ENCODE results near the gene AMBRA1.
"Not testable (repeated sequence)": the region's sequence is repeated elsewhere in the genome, so short reads cannot be mapped to it uniquely, and the experiment has no call there.

The AMBRA1 gene

GRCh38 chr11:46372086-46372485 lies 221.7 kb downstream of the AMBRA1 start:
- H3K36me3 ChIP-seq (ENCODE audit: insufficient read depth, low read length) = peaks cover 3% of the 10 kb centered on the region; the same call in 1 of the 2 replicates
- no peaks in the 10 kb centered on the region for H3K9me3 ChIP-seq (ENCODE audit: control insufficient read depth, insufficient read depth, low read length)
- no peak overlapping the region for H3K9ac ChIP-seq (ENCODE audit: low read depth, low read length)
- H3K4me1 ChIP-seq (ENCODE audit: insufficient read depth, low read length) = peaks cover 8% of the 10 kb centered on the region; the same call in 1 of the 2 replicates

GRCh38 chr11:46371262-46371661 lies 222.6 kb downstream of the AMBRA1 start:
- H3K4me1 ChIP-seq (ENCODE audit: insufficient read depth, low read length); H3K9me3 ChIP-seq (ENCODE audit: control insufficient read depth, insufficient read depth, low read length); H3K9ac ChIP-seq (ENCODE audit: low read depth, low read length); H3K36me3 ChIP-seq (ENCODE audit: insufficient read depth, low read length): not testable (repeated sequence)

DNA sequence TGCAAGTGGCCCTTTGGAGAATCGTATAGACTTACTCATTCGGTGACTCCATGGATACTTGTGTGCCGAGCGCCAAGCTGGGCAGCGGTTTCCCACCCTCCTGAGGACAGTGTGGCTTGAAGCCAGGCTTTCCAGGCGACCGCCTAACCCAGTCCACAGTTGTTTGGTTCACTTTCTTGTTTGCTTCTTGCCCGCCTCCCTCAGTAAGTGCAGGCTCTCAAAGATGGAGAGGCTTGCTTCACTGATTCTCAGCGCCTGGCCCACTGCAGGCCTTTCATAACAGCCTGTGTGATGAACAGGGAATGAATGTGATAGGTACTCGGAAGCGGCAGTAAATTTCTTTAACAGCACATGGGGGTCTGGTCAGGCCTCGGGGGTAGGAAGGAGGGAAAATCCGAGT lies 223.6 kb downstream of the AMBRA1 start:
- Histone ChIP-seq H3K4me1 (ENCODE audit: insufficient read depth, low read length) (peaks cover 8% of the 10 kb centered on the region; the same call in 1 of the 2 replicates), H3K9ac (ENCODE audit: low read depth, low read length) (no peak overlapping the region), H3K9me3 (ENCODE audit: control insufficient read depth, insufficient read depth, low read length) (no peaks in the 10 kb centered on the region), H3K36me3 (ENCODE audit: insufficient read depth, low read length) (peaks cover 3% of the 10 kb centered on the region; the same call in 1 of the 2 replicates)

DNA sequence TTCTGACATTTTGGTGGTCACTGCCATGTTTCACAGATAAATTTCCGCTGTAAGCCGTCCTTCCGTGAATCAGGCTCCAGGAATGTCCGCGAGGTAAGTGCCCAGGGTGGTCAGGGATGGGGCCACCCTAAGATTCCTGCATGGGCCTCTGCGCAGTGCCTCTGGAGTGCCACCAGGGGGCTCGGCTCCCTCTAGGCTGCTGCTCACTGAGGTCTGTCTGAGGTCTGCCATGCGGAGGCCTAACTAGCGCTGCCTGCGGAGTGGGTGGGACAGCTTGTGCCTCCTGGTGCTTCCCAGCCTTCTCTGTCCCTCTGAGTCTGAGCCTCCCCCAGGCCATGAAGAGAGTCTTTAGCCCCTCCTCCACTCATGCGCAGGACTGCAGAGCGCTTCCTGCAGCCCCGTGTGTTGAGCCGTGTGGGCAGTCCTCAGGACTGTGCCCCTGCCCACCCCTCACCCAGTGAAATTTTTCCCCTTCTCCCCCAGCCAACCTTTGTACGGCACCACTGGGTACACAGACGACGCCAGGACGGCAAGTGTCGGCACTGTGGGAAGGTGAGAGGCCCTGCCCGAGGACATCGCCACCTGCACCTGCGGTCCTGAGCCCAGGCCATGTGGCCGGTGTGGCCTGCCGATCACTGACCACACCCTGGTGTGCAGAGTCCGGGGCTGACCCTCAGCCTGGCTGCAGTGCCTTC lies 224.2 kb downstream of the AMBRA1 start:
- no peak overlapping the region for H3K9ac ChIP-seq (ENCODE audit: low read depth, low read length)
- no peaks in the 10 kb centered on the region for H3K9me3 ChIP-seq (ENCODE audit: control insufficient read depth, insufficient read depth, low read length)
- peaks cover 8% of the 10 kb centered on the region; the same call in 1 of the 2 replicates for H3K4me1 ChIP-seq (ENCODE audit: insufficient read depth, low read length)
- H3K36me3 ChIP-seq (ENCODE audit: insufficient read depth, low read length) = no peaks in the 10 kb centered on the region; the same call in 1 of the 2 replicates

DNA sequence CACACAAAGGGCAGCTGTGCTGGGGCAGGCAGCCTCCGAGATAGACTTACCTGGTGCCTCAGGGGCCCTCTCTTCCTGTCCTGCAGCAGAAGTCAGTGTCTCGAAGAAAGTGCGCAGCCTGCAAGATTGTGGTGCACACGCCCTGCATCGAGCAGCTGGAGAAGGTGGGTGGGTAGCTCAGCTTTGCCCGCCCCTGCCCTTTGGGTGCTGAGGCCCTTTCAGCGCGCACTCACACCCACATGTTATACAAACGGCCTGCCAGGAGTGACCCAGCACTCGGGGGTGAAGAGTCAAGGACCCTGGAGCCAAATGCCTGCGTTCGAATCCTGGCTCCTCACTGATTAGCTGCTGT lies 225.9 kb downstream of the AMBRA1 start:
- Histone ChIP-seq H3K36me3 (ENCODE audit: insufficient read depth, low read length) (no peaks in the 10 kb centered on the region; the same call in 1 of the 2 replicates), H3K9ac (ENCODE audit: low read depth, low read length) (no peak overlapping the region), H3K4me1 (ENCODE audit: insufficient read depth, low read length) (peaks cover 11% of the 10 kb centered on the region; the same call in 1 of the 2 replicates)

GRCh38 chr11:46367244-46367915 lies 226.4 kb downstream of the AMBRA1 start:
- Histone ChIP-seq H3K36me3 (ENCODE audit: insufficient read depth, low read length) (no peaks in the 10 kb centered on the region; the same call in 1 of the 2 replicates), H3K4me1 (ENCODE audit: insufficient read depth, low read length) (peaks cover 16% of the 10 kb centered on the region; the same call in 1 of the 2 replicates), H3K9ac (ENCODE audit: low read depth, low read length) (no peak overlapping the region), H3K9me3 (ENCODE audit: control insufficient read depth, insufficient read depth, low read length) (no peaks in the 10 kb centered on the region)

More for the DNA sequence above, 225.9 kb downstream of the AMBRA1 start:
- no peaks in the 10 kb centered on the region for H3K9me3 ChIP-seq (ENCODE audit: control insufficient read depth, insufficient read depth, low read length)

DNA sequence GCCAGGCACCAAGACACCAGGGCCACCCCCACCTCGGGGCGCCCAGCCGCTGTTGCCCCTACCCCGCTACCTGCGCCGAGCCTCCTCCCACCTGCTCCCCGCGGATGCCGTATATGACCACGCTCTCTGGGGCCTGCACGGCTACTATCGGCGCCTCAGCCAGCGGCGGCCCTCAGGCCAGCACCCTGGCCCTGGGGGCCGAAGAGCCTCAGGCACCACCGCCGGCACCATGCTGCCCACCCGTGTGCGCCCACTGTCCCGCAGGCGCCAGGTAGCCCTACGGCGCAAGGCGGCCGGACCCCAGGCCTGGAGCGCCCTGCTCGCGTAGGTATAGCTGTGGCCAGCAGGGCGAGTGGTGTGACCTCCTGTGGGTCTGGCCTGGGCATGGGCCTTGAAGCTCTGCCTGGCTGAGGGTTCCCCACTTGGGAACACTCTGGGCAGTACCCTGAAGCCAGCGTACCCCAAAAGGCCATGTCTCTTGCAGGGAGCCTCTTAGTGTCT lies 227.1 kb downstream of the AMBRA1 start:
- H3K9ac ChIP-seq (ENCODE audit: low read depth, low read length) = no peak overlapping the region
- no peaks in the 10 kb centered on the region; the same call in 1 of the 2 replicates for H3K36me3 ChIP-seq (ENCODE audit: insufficient read depth, low read length)
- peaks cover 22% of the 10 kb centered on the region; the same call in 1 of the 2 replicates for H3K4me1 ChIP-seq (ENCODE audit: insufficient read depth, low read length)
- no peaks in the 10 kb centered on the region for H3K9me3 ChIP-seq (ENCODE audit: control insufficient read depth, insufficient read depth, low read length)

DNA sequence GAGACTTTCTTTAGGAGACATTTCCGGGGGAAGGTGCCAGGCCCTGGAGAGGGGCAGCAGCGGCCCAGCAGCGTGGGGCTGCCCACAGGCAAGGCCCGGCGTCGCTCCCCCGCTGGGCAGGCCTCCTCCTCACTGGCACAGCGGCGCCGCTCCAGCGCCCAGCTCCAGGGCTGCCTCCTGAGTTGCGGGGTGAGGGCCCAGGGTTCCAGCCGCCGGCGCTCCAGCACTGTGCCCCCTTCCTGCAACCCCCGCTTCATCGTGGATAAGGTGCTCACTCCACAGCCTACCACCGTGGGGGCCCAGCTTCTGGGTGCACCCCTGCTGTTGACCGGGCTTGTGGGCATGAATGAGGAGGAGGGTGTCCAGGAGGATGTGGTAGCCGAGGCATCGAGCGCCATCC lies 227.6 kb downstream of the AMBRA1 start:
- H3K4me1 ChIP-seq (ENCODE audit: insufficient read depth, low read length) = peaks cover 26% of the 10 kb centered on the region; the same call in 1 of the 2 replicates
- H3K9me3 ChIP-seq (ENCODE audit: control insufficient read depth, insufficient read depth, low read length) = no peaks in the 10 kb centered on the region
- H3K36me3 ChIP-seq (ENCODE audit: insufficient read depth, low read length) = no peaks in the 10 kb centered on the region; the same call in 1 of the 2 replicates
- no peak overlapping the region for H3K9ac ChIP-seq (ENCODE audit: low read depth, low read length)

DNA sequence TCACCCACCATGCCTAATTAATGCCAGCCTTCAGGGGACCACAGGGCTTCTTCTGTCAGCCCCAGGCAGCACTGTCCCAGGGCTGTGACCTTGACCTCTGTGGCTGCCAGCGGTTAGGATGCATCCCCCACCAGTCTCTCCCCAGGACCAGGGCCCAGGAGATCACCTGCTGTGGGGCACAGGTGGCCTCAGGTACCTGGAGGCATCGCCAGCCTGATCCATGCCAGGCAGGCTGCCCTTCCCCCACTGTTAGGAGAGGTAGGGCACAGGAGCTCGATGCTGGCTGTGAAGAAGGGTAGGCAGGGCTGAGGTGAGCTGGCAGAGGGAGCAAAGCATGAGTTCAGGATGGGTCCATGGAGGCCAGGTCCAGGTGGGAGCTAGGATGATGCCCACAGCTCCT lies 229.0 kb downstream of the AMBRA1 start:
- Histone ChIP-seq H3K4me1 (ENCODE audit: insufficient read depth, low read length) (peaks cover 28% of the 10 kb centered on the region; the same call in 1 of the 2 replicates), H3K36me3 (ENCODE audit: insufficient read depth, low read length) (no peaks in the 10 kb centered on the region; the same call in 1 of the 2 replicates), H3K9me3 (ENCODE audit: control insufficient read depth, insufficient read depth, low read length) (no peaks in the 10 kb centered on the region), H3K9ac (ENCODE audit: low read depth, low read length) (no peak overlapping the region)

- Histone ChIP-seq H3K4me1 (ENCODE audit: insufficient read depth, low read length) (peaks cover 22% of the 10 kb centered on the region; the same call in 1 of the 2 replicates), H3K9ac (ENCODE audit: low read depth, low read length) (no peak overlapping the region)
Measured at GRCh38 chr11:46364056-46364455, 229.8 kb downstream of the AMBRA1 start.

GRCh38 chr11:46363455-46364005 lies 230.3 kb downstream of the AMBRA1 start:
- no peaks in the 10 kb centered on the region; the same call in 1 of the 2 replicates for H3K36me3 ChIP-seq (ENCODE audit: insufficient read depth, low read length)
- no peak overlapping the region for H3K9ac ChIP-seq (ENCODE audit: low read depth, low read length)
- peaks cover 22% of the 10 kb centered on the region; the same call in 1 of the 2 replicates for H3K4me1 ChIP-seq (ENCODE audit: insufficient read depth, low read length)
- no peaks in the 10 kb centered on the region for H3K9me3 ChIP-seq (ENCODE audit: control insufficient read depth, insufficient read depth, low read length)

More at GRCh38 chr11:46364056-46364455, 229.8 kb downstream of the AMBRA1 start:
- Histone ChIP-seq H3K9me3 (ENCODE audit: control insufficient read depth, insufficient read depth, low read length) (no peaks in the 10 kb centered on the region), H3K36me3 (ENCODE audit: insufficient read depth, low read length) (no peaks in the 10 kb centered on the region; the same call in 1 of the 2 replicates)

- no peak overlapping the region for H3K9ac ChIP-seq (ENCODE audit: low read depth, low read length)
Measured at GRCh38 chr11:46363031-46363407, 230.8 kb downstream of the AMBRA1 start.

GRCh38 chr11:46362156-46363030 lies 231.4 kb downstream of the AMBRA1 start:
- H3K36me3 ChIP-seq (ENCODE audit: insufficient read depth, low read length) = no peaks in the 10 kb centered on the region; the same call in 1 of the 2 replicates
- peaks cover 26% of the 10 kb centered on the region; the same call in 1 of the 2 replicates for H3K4me1 ChIP-seq (ENCODE audit: insufficient read depth, low read length)
- H3K9me3 ChIP-seq (ENCODE audit: control insufficient read depth, insufficient read depth, low read length) = no peaks in the 10 kb centered on the region
- H3K9ac ChIP-seq (ENCODE audit: low read depth, low read length) = no peak overlapping the region

More at GRCh38 chr11:46363031-46363407, 230.8 kb downstream of the AMBRA1 start:
- H3K9me3 ChIP-seq (ENCODE audit: control insufficient read depth, insufficient read depth, low read length) = no peaks in the 10 kb centered on the region
- no peaks in the 10 kb centered on the region; the same call in 1 of the 2 replicates for H3K36me3 ChIP-seq (ENCODE audit: insufficient read depth, low read length)
- peaks cover 22% of the 10 kb centered on the region; the same call in 1 of the 2 replicates for H3K4me1 ChIP-seq (ENCODE audit: insufficient read depth, low read length)
